ENCODE data around the gene PYCARD. TPM values are rescaled to one million over a fixed set of nuclear protein-coding genes. Genes with fewer than 3 reads are reported as not detected.

The PYCARD gene
- total RNA-seq, 4 donors from 2014 or later = 27.1 to 88.4 (median 49.7) TPM

GRCh38 chr16:31181102-31181830, 21.3 kb downstream of the PYCARD start:
- TF ChIP-seq, protein P1, sequence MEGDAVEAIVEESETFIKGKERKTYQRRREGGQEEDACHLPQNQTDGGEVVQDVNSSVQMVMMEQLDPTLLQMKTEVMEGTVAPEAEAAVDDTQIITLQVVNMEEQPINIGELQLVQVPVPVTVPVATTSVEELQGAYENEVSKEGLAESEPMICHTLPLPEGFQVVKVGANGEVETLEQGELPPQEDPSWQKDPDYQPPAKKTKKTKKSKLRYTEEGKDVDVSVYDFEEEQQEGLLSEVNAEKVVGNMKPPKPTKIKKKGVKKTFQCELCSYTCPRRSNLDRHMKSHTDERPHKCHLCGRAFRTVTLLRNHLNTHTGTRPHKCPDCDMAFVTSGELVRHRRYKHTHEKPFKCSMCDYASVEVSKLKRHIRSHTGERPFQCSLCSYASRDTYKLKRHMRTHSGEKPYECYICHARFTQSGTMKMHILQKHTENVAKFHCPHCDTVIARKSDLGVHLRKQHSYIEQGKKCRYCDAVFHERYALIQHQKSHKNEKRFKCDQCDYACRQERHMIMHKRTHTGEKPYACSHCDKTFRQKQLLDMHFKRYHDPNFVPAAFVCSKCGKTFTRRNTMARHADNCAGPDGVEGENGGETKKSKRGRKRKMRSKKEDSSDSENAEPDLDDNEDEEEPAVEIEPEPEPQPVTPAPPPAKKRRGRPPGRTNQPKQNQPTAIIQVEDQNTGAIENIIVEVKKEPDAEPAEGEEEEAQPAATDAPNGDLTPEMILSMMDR (IDR thresholded peaks at IDR 0.05; ENCODE audit: low read depth) = no peak

DNA sequence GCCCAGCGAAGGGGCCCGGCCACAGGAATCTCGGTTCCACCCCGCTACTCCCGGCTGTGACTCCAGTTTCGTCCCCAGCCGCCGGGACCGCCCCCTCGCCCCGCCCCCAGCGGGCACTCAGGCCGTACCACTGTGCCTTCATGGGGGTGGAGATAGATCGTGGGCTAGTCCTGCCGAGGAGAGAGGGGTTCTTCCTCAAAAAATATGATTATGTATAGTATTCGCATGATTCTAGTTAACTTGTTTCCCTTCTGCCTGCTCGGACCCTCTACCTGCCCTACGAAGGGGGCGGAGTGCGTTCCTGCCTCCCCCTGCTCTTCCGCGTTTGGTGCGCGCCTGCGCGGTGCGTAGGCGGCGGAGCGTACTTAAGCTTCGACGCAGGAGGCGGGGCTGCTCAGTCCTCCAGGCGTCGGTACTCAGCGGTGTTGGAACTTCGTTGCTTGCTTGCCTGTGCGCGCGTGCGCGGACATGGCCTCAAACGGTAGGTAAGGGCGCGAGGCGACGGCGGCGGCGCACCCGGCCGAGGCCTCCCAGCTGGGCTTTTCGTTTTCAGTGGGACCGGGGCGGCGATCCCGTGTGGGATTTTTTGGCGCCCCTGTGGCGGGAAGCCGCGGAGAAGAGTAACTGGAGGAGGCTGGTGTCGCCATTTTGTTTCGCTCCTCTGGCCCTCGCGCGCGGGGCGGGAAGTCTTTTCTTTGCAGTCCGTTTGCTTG, 22.7 kb downstream of the PYCARD start, which contains the start of gene FUS:
Gene FUS (plus strand): TSS at position 393 of the 713 bp plus-strand sequence. CDS start 76 bp downstream, at position 469.
- TF ChIP-seq, protein P1 (IDR thresholded peaks at IDR 0.05; ENCODE audit: low read depth) = no peak

DNA sequence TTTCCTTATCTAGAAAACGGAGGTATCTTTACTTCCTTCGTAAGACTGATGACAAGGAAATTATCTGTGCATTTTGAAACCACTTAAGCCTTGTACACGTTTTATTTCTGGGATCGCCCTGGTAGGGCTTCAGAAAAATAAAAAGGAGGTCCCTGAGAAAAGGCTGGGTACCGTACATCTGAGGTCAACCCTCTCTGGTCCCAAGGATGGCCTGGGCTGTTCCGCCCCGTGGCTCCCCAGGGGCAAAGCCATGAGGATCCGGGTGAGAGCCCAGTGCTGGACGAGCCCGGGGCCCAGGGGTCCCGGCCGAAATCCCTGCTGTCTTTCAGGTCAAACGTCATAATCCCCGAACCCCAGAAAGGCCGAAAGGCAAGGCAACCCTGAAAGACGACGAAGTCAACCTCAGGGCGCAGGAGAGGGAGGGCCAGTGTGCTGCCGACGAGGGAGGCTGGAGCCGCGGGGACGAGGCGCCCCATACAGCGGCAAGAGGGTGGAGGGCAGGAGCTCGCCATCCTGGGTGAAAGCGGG, 23.3 kb downstream of the PYCARD start:
- TF ChIP-seq, protein P1 (IDR thresholded peaks at IDR 0.05; ENCODE audit: low read depth) = no peak

DNA sequence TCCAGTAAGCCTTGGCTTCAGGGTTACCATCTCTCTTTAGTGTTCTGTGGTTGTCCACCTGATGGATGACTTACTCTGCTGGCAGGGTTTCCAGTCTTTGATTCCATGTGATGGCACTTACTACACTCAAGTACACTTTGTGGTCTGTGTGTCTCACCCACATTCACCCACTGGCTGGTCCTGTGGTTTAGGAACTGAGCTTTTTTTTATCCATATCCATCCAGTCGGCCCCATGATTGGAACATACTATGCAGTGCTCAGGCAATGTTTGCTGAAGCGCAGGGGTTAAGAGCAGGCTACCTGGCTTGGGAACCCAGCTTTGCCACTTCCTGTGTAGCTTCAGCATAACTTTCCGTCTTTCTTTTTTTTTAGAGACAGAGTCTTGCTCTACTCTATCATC, 25.4 kb downstream of the PYCARD start:
- TF ChIP-seq, protein P1 (IDR thresholded peaks at IDR 0.05; ENCODE audit: low read depth) = no peak

DNA sequence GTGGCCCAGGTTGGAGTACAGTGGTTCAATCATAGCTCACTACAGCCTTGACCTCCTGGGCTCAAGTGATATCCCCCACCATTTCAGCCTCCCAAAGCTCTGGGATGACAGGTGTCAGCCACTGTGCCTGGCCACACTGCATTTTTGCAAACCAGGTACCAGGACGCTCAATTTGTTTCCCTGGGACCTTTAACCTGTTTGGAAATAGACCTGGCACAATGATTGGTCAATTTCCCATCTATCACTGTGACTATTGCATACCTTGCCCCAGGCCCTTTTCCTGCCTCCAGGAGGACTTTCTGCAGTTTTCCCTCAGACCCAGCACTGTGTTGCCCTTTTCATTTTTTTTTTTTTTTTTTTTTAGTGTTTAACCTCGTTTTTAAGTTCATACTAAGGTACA, 33.7 kb downstream of the PYCARD start:
- TF ChIP-seq, protein P1 (IDR thresholded peaks at IDR 0.05; ENCODE audit: low read depth) = no peak

GRCh38 chr16:31167315-31167714, 35.2 kb downstream of the PYCARD start:
- TF ChIP-seq, protein P1 (IDR thresholded peaks at IDR 0.05; ENCODE audit: low read depth) = no peak

DNA sequence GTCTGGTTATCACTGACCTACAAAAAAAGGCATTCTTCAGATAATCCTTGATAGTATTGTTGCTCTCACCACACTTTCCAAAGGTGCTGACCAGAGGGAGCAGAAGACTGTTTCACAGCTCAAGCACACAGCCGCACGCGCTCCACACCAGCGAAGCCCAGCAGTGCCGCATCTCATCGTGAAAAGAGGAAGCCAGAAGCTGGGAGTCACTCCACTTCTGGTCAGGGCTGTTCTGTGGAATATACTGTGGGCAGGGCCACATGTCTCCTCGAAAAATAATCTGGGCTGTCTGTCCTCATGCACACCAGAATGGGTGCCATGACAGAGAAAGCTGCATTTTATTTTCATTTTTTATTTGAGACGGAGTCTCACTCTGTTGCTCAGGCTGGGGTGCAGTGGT, 45.4 kb downstream of the PYCARD start:
- TF ChIP-seq, protein P1 (IDR thresholded peaks at IDR 0.05; ENCODE audit: low read depth) = no peak

Measured in subcutaneous adipose tissue (tissue), 4 donors.